Measurements from ENCODE around the gene SNX20.

The SNX20 gene

GRCh38 chr16:50681021-50681885, at the start of gene SNX20:
SNX20 (minus strand) TSS chr16:50681312; CDS start chr16:50677526, 3,786 bp downstream.
- TF ChIP-seq NFIC (IDR thresholded peaks at IDR 0.05): no peak
- no peak for TF ChIP-seq EGR1 (IDR thresholded peaks at IDR 0.05)
- no peak for TF ChIP-seq TAF1 (IDR thresholded peaks at IDR 0.05; ENCODE audit: low read depth)
- no peak for TF ChIP-seq YY1 (IDR thresholded peaks at IDR 0.05; ENCODE audit: low read depth)
- TF ChIP-seq EP300 (IDR thresholded peaks at IDR 0.05; ENCODE audit: borderline replicate concordance): no peak
- TF ChIP-seq RAD21 (IDR thresholded peaks at IDR 0.05; ENCODE audit: low read depth): no peak
- TF ChIP-seq CREB1 (IDR thresholded peaks at IDR 0.05; ENCODE audit: low read depth): no peak
- TF ChIP-seq TCF12 (IDR thresholded peaks at IDR 0.05; ENCODE audit: low read depth): no peak
- TF ChIP-seq TEAD4 (IDR thresholded peaks at IDR 0.05): no peak
- no peak for TF ChIP-seq REST (IDR thresholded peaks at IDR 0.05; ENCODE audit: low read depth)
- no peak for TF ChIP-seq ZBTB7A (IDR thresholded peaks at IDR 0.05; ENCODE audit: low read depth)
- TF ChIP-seq FOXM1 (IDR thresholded peaks at IDR 0.05; ENCODE audit: borderline replicate concordance, low read depth): no peak
- TF ChIP-seq MAX (IDR thresholded peaks at IDR 0.05): no peak
- TF ChIP-seq CEBPB (IDR thresholded peaks at IDR 0.05): no peak
- TF ChIP-seq USF1 (IDR thresholded peaks at IDR 0.05): no peak

GRCh38 chr16:50724306-50724705, 43.2 kb upstream of the SNX20 start:
- TF ChIP-seq CEBPB (IDR thresholded peaks at IDR 0.05): no peak
- no peak for TF ChIP-seq CREB1 (IDR thresholded peaks at IDR 0.05; ENCODE audit: low read depth)
- no peak for TF ChIP-seq REST (IDR thresholded peaks at IDR 0.05; ENCODE audit: low read depth)
- TF ChIP-seq RAD21 (IDR thresholded peaks at IDR 0.05; ENCODE audit: low read depth): no peak
- TF ChIP-seq TEAD4 (IDR thresholded peaks at IDR 0.05): no peak
- no peak for TF ChIP-seq TAF1 (IDR thresholded peaks at IDR 0.05; ENCODE audit: low read depth)

GRCh38 chr16:50722960-50723359, 41.8 kb upstream of the SNX20 start:
- TF ChIP-seq TCF12 (IDR thresholded peaks at IDR 0.05; ENCODE audit: low read depth): no peak
- no peak for TF ChIP-seq NFIC (IDR thresholded peaks at IDR 0.05)
- TF ChIP-seq ZBTB7A (IDR thresholded peaks at IDR 0.05; ENCODE audit: low read depth): no peak
- TF ChIP-seq EGR1 (IDR thresholded peaks at IDR 0.05): no peak
- no peak for TF ChIP-seq RAD21 (IDR thresholded peaks at IDR 0.05; ENCODE audit: low read depth)
- no peak for TF ChIP-seq TEAD4 (IDR thresholded peaks at IDR 0.05)
- TF ChIP-seq EP300 (IDR thresholded peaks at IDR 0.05; ENCODE audit: borderline replicate concordance): no peak
- no peak for TF ChIP-seq YY1 (IDR thresholded peaks at IDR 0.05; ENCODE audit: low read depth)
- TF ChIP-seq CEBPB (IDR thresholded peaks at IDR 0.05): no peak
- TF ChIP-seq TAF1 (IDR thresholded peaks at IDR 0.05; ENCODE audit: low read depth): no peak
- no peak for TF ChIP-seq FOXM1 (IDR thresholded peaks at IDR 0.05; ENCODE audit: borderline replicate concordance, low read depth)
- TF ChIP-seq REST (IDR thresholded peaks at IDR 0.05; ENCODE audit: low read depth): no peak
- TF ChIP-seq USF1 (IDR thresholded peaks at IDR 0.05): no peak
- no peak for TF ChIP-seq CREB1 (IDR thresholded peaks at IDR 0.05; ENCODE audit: low read depth)
- no peak for TF ChIP-seq MAX (IDR thresholded peaks at IDR 0.05)

- TF ChIP-seq NFIC (IDR thresholded peaks at IDR 0.05) (no peak), EP300 (IDR thresholded peaks at IDR 0.05; ENCODE audit: borderline replicate concordance) (no peak)
These were observed 41.3 kb upstream of the SNX20 start for GRCh38 chr16:50722405-50722737.
